Left colon (tissue), 2 donors: ENCODE results near the gene DTD1. TPM values are rescaled to one million over a fixed set of nuclear protein-coding genes. Genes with fewer than 3 reads are reported as not detected.
A peak's percentile ranks its signal among the peaks of the same experiment; 100 is the strongest.

Source experiments
- ATAC-seq: fragments of 200-7000 bp; cut with Tn5 transposase; one replicate; pipeline ENCODE4 v1.9.1; 2020; ENCODE audit warnings: mild to moderate bottlenecking, moderate library complexity
- DNase-seq, 2 donors: peaks; one replicate each; pipeline ENCODE4 v3.0.0-alpha.2; 2020
- intact Hi-C, 2 donors: fragments of 100-400 bp; cut with DNase I in 1 of 2; cut with micrococcal nuclease in 1 of 2; formaldehyde crosslinking; loops; one replicate each; pipeline versions ENCODE4 v1.11.2 to v1.14.0; 2022; cut with DNase I, micrococcal nuclease
- long read RNA-seq: library from polyadenylated mRNA; unstranded; transcript quantifications from one replicate; pipeline ENCODE4 v2.0.0, GENCODE V29; 2021
- total RNA-seq, 2 donors: library from RNA; stranded (reverse); fragmentation: NEBNext Ultra II Directional; extraction: Animal tissue kit (Norgen Biotek cat#: 25700); gene quantifications; one replicate each; pipeline ENCODE4 v1.2.1, GENCODE V29; 2021
- donor health status: DM: no; HTN: no; CAD: no.
- donor health status: DM: yes; HTN: yes; CAD: no.

The DTD1 gene, protein sequence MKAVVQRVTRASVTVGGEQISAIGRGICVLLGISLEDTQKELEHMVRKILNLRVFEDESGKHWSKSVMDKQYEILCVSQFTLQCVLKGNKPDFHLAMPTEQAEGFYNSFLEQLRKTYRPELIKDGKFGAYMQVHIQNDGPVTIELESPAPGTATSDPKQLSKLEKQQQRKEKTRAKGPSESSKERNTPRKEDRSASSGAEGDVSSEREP
- total RNA-seq: 10 to 100 TPM; 17.1 to 20.8 TPM
- long read RNA-seq, transcript DTD1-201 (6 exons, 1,387 nt): major isoform, 25 of 25 reads
- long read RNA-seq, partial matches to known transcripts: 0 of 25 reads
- long read RNA-seq, other reads (novel, unspliced or antisense): 0 of 25 reads

DNA sequence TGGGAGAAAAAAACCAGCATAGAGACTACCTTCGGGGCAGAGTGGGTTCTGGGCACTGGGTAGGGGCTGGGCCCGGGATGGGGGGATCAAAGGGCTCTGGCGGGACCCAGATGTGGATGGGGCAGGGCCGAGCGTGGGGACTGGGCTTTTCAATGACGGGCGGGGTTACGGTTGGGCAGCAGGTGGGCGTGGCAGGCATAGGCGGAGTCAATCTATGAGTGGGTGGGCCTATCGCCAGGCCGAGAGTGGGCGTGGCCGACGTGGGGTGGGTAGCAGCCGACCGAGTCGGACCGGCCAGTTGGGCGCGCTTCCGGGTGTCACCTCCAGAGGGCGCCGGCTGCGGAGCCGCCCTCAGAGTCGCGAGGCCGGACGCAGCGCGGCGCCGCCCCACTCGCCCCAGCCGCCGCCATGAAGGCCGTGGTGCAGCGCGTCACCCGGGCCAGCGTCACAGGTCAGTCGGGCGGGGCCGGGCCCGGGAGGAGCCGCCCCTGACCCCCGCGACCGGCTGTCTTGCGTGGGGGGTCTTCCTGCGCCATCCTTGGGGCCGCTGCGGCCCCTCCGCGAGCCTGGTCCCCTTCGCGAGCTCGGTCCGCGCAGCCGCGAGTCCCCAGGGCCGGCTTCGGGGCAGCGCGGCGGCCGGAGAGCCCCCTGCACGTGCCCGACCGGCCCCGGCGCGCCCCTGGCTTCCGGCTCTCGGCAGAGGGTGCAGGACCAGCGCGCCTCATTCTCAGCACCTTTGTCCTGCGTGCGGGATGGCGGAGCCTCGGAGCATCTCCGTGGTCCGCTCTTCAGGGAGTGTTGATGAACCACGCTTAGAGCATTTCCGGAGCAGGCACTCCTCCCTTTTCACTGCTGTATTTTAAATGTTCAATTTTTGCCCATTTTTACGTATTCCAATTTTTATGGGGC, at the start of gene DTD1:
Gene DTD1, plus strand, starts transcription at position 390 of the 909 bp plus-strand sequence. Its CDS starts 19 bp downstream, at position 409.
- ATAC-seq (peak; percentile 97), DNase-seq (peak; percentile 94 to 98)
- intact Hi-C loops: no loop called here

DNA sequence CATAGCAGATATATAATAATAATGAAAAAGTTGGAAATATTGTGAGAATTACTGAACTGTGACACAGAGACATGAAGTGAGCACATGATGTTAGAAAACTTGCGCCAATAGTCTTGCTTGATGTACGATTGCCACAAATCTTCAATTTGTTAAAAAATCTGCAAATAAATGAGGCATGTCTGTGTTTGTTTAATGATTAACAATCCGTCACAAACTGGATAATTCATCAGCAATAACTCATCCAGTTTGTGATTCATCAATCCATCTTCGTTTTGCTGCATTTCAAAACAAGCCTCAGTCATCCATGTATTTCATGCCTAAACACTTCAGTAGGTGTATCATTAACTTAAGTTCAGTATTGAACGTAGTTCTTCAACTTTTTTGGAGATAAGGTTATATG, 46.1 kb upstream of the DTD1 start:
- DNase-seq (no peak), ATAC-seq (no peak)
- intact Hi-C loops: no loop called here

DNA sequence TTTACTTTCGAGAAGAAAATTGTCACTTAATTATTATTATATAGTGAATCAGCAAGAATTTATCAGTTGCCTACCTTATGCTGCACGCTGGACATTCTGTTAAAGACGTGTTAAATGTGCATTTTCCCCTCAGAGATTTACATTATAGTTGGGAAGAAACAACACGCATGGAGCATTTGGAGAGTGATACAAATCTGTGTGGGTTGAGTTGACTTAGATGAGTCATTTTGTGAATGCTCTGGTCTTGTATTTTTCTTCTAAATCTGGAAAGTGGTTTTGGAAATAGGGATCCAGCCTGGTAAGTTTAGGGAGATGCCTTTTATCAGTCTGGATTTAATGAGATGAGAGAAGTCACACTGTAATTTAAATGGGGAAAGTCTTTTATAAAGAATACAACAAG, 44.6 kb upstream of the DTD1 start:
- no peak for ATAC-seq
- no peak for DNase-seq
- intact Hi-C loops: no loop called here

DNA sequence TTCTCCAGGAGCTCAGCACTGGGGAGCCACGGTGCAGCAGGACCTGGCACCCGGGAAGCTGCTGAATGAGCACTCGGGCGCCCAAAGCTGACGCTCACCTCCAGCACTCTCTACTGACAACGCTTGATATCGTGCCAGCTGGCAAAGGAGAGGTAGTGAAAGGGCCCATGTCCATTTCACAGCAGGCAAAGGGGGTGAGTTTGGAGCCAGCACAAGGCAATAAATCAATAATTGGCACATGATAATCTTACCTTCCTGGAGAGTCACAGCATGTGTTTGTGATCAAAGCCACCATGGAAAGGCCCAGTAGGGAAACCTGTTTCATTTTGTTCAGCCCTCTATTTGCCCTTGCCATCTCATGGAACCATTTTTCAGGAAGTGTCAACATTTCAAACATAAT, 43.9 kb upstream of the DTD1 start:
- intact Hi-C loops: no loop called here
- peak; percentile 84 for ATAC-seq
- peak; percentile 41 to 54 for DNase-seq

DNA sequence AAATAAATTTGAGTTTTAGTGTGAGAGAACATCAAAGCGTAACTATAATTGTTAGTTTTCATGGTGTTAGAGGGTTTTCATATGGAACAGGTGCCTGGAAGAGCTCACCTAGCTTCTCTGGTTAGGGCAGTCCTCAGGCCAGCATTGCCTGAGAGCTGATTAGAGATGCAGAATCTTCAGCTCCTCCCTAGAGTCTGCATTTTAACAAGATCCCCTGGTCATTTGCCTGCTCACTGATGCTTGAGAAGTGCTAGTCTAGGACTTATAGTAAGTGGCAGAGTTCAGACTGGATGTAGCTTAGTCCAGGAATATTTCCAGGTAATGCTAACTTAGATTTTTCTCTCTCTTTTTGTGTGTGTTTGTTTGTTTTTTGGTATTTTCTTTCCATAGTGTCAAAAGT, 42.3 kb upstream of the DTD1 start:
- no peak for ATAC-seq
- DNase-seq: no peak
- intact Hi-C loops: no loop called here

DNA sequence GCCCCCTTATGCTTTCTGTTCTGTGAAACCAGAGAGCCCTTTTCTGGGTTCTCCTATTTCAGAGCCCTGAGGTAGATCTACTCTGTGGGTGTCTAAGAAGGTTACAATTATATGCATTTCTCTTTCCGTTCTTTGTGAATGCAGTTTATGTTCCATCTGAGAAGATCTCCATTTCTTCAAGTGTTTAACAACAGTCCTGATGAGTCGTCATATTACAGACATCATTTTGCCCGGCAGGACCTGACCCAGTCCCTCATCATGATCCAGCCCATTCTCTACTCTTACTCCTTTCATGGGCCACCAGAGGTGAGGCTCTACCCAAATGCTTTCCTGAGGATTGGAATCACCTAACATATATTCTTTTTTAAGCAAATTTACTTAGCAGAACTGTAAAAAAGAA, 39.4 kb upstream of the DTD1 start:
- intact Hi-C loops: no loop called here
- ATAC-seq: no peak
- DNase-seq: no peak

DNA sequence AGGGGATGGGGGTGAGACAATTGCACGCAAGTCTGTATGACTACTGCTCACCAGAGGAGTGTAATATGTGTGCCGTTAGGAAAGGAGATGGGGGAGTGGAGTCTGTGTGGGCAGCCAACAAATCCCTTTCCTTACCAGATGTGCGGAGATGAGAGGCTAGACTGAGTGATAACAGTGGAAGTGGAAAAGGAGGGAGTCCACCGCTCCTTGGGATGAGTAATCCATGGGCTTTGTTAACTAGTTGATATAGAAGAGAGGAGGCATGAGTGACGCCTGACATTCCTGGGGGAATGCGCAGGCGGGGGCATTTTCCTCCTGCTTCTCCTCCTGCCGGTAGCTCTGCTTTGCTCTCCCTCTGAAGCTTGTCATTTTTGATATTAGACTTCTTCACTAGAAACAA, 34.1 kb upstream of the DTD1 start:
- intact Hi-C loops: no loop called here
- ATAC-seq (no peak), DNase-seq (no peak)

DNA sequence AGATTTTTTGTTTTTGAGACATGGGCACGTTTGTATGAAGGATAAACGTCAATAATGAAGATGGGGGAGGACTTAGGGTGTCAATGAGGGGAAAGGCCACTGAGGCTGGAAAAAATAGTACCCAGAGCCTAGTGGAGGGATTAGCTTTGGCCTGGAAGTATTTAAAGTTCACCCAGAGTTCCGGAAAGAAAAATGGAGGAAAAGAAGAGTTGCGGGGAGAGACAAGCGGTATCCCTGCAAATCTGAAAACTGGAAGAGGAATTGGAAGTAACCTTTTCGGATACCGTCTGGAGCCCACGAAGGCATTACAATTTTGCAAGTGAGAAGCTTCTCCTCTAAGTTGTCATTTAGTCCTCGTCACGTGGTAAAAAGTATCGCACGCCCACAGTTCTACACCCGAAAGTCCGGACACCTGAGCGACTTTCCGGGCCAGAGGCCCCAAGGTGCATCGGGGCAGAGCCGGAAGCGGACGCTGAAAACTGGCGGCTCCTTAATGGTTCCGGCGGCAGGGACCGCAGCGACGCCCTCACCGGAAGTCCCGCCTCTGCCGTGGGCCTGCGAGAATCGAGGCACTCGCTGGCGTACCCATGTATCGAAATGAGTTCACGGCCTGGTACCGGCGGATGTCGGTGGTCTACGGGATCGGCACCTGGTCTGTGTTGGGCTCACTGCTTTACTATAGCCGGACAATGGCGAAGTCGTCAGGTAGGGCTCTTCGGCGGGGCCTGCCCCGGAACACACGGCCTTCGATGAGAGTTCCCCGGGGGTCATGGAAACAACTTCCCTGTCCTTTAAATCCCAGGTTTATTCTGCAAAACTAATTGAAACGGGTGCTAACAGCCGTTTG, 20.7 kb upstream of the DTD1 start, which contains the start of gene SMIM26:
Gene SMIM26, plus strand, starts transcription at position 541 of the 847 bp plus-strand sequence. Its CDS starts 47 bp downstream, at position 588.
- ATAC-seq: peak; percentile 99
- DNase-seq: peak; percentile 96 to 97
- intact Hi-C loops: no loop called here

DNA sequence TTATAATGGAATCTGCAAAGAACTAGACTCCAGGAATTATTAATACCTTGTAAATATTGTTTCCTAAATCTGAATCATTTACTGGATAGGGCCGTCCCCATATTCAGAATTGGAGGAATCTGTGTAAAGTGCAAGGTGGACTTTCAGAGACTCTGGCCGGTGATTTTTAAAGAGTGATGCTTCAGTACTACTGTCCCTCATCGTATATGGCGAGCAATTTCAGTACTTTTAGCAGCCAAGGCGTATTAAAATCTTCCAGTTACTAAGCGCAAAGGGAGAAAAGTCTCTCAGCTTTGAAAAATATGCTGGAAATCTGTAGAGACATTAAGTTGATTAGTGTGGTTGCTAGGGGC, 20.1 kb upstream of the DTD1 start:
- DNase-seq (no peak), ATAC-seq (peak; percentile 42)
- intact Hi-C loops: no loop called here

DNA sequence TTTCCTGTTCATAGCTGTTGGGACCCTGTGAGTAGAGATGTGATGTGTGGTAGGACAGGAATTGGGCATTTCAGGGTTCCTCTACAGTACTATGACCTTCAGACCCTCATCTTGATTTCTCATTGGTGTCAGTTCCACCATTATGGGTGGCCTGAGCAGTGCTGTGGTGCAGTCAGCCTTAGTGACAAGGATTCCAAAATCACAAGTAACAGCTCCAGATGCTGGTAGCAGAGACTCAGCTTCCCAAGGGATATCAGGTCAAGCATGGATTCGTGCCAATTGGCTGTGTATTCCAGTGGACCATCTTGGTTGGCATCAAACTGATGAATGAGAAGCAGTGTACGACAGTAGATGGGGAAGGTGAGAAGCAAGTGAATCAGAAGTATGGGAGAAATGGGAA, 16.8 kb upstream of the DTD1 start:
- intact Hi-C loops: no loop called here
- no peak for ATAC-seq

DNA sequence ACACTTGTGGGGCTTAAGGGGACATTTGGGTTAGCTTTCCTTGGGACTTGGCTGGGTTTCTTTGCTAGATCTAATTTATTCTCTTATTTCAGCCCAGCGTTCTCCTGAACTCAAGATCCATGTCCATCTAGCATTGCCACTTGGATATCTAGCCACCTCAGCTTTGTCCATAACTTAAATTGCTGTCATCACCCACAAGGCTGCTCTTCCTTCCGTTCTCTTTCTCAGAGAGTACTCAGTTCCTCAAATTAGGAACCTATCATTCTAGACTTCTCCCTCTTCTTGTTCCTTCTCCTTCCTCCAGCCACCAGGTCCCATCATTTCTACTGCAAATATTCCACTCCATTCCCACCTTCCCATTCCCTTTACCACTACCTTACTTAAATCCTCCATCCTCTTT, 16.3 kb upstream of the DTD1 start:
- no peak for ATAC-seq
- intact Hi-C loops: no loop called here
- DNase-seq: no peak

More for the DNA sequence above, 16.8 kb upstream of the DTD1 start:
- DNase-seq: no peak

DNA sequence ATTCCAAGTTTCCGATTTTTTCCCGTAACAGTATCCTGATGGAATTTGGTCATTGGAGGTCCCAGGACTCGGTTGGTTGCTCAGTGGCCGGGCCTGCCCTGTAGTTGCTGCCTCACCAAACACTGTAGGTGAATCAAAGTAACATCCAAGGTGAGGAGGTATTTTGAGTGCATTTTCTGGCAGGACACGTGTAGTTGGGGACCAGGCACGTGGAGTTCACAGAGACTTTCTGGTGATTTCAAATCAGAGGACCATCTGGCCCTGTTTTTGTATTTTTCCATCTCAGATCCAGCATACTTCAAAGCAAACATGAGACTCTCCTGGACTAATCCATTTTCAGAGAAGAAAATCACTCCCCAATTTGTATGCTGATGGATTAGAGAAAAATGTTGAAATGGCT, 9.9 kb upstream of the DTD1 start:
- no peak for ATAC-seq
- intact Hi-C loops: no loop called here
- DNase-seq: no peak

DNA sequence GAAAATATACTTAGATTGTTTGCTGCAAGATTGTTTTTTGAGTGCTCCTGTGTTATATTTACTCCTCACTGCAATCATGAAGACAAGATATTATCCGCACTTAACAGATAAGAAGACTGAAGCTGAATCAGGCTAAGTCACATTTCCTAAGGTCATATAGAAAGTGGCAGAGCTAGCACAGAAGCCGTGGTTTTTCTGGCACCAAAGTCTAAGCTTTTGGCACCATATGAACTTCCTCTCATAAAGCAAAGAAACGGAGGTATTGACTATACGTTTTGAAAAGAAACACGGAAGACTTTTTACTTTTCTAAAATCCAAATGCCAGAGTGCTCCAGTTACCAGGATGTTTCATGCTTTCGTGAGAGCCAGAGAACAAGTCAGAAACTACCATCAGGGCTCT, 9.3 kb upstream of the DTD1 start:
- intact Hi-C loops: no loop called here
- DNase-seq (no peak), ATAC-seq (no peak)

DNA sequence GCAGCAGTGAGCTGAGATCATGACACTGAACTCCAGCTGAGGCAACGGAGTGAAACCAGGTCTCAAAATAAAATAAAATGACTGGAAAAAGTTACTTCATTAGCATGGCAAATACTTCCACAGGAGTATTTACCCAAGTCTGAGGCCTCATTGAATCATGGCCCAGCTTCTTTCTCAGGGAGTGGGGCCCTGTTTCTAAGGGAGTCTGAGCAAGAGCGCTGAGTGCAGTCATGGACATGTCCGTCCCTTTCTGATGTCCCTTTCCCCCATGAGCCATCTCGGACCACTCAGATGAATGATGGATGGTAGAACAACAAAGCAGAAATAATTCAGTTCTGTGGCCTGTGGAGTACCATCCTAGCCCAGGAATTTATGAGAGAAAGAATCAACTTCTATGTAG, 7.8 kb upstream of the DTD1 start:
- no peak for ATAC-seq
- intact Hi-C loops: no loop called here
- no peak for DNase-seq

DNA sequence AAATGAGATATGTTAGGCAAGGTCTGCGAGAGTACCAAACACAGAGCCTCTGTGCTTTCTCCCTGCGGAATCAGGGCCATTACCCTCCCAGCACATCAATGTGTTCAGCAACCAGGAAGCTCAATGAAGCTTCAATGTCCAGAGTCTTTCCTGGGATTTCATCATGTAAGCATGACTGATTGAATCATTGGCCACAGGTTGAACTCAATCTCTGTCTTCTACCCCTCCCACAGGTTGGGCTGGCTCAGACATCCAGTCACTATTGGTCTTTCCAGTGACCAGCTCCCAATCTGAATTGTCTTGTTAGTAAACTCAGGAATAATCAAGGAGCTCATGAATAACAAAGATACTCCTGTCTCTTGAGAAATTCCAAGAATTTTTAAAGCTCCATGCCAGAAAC, 2.7 kb upstream of the DTD1 start:
- DNase-seq (no peak), ATAC-seq (no peak)
- intact Hi-C loops: no loop called here

DNA sequence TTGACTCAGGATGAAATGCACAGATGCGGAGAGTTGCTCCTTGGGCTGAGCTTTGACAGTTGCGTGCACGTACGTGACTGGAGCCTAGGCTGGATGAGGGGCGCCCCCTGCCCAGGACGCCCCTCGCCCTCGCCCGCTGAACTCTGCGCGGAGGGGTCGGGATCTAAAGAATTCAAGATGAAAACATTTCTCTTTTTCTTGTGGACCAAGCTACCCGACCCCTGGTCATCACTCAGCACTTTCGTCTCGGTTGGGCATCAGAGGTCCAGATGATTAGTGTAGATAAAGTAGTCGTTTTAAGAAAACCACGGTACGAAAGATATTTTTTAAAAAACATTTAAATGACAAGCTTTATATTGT, 700 bp downstream of the DTD1 start:
- DNase-seq (no peak), ATAC-seq (no peak)
- intact Hi-C loops: no loop called here

DNA sequence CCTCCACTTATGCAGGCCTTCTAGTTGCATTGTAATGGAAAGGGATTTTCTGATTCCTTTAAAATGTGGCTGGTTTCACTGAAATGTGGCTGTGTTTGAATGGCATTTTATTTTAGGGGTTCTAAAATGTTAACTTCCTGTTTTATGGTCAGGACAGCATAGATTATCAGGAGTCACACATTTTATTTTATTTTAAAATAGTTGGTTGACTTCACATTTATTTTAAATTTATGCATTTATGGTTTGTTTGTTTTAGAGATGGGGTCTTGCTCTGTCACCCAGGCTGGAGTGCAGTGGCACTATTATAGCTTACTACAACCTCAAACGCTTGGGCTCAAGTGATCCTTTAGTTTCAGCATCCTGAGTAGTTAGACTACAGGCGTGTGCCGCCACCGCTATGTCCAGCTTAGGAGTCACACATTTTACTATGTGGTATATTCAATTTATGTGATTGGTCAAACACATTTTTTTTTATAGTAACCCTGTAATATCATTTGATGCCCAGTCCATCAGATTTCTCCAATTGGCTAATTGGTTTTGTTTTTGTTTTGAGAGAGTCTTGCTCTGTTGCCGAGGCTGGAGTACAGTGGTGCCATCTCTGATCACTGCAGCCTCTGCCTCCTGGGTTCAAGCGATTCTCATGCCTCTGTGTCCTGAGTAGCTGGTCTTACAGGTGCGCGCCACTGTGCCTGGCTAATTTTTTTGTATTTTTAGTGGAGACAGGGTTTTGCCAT, 2.3 kb downstream of the DTD1 start:
- no peak for ATAC-seq
- intact Hi-C loops: no loop called here
- no peak for DNase-seq

DNA sequence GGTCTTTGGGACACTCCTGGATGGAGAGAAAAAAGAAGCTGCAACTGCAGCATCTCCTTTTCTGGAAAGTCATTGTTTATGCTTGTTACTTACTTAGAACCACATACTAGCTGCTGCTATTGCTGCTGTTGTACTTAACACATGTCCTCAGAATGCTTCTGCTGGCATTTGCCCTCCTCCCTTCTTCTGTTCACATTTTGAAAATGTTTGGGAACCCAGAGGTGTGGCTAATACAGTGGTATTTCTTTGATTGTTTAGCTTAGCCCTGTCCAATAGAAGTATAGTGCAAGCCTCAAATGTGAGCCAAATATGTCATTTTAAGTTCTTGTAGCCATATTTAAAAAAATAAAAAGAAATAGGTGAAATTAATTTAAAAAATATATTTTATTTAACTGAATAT, 8.4 kb downstream of the DTD1 start:
- DNase-seq (no peak), ATAC-seq (no peak)
- intact Hi-C loops: no loop called here

DNA sequence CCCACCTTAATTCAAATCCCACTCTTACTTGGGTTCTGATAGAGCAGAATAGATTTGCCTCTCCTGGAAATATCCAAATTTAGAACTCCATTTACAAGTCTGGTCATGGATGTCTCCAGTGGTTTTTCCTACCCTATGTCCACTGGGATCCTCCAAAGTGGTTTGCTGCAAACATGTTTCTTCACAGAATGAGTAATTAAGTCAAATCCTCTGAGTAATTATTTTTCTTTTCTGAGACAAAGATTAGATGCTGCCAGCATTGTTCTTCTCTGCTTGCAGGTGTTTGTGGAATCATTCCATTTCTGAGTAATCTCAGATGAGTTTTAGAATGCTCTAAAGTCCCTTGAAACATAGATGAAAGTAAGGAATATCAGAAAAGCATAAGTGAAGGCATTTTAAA, 21.9 kb downstream of the DTD1 start:
- DNase-seq (no peak), ATAC-seq (no peak)
- intact Hi-C loops: no loop called here
